LNCAP (cell line): Measurements from ENCODE around the gene DNLZ.

Experiments used
- CTCF ChIP-seq: fragments of 450-650 bp; IDR thresholded peaks from 2 replicates; pipeline ENCODE4 v1.5.1; 2017; ENCODE audit warnings: mild to moderate bottlenecking

Gene DNLZ

GRCh38 chr9:136331030-136331429, 32.5 kb downstream of the DNLZ start:
- TF ChIP-seq CTCF = no peak

GRCh38 chr9:136330406-136330990, 33.0 kb downstream of the DNLZ start:
- no peak for TF ChIP-seq CTCF

GRCh38 chr9:136329636-136330405, 33.7 kb downstream of the DNLZ start:
- no peak for TF ChIP-seq CTCF

DNA sequence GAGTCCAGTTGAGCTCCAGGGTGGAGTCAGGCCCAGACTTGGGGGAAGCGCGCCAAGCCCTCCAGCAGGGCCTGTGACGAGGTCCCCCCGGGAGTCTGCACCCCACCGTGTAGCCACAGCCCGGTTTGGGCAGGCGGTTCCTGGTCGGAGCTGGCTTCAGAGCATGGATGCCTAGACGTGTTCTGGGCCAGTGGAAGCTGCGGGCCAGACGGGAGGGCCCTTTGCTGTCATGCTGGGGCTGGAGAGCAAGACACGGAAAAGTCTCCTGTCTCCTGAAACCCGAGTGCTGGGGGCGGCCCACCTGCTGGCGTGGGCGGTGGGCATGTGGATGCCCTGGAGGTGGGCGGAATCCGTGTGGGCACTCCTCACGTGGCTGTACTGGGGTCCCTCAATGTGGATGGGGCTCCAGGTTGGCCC, 34.3 kb downstream of the DNLZ start:
- TF ChIP-seq CTCF = no peak

- TF ChIP-seq CTCF = no peak
These were observed 34.9 kb downstream of the DNLZ start for GRCh38 chr9:136328622-136329041.

- no peak for TF ChIP-seq CTCF
These were observed 35.4 kb downstream of the DNLZ start for GRCh38 chr9:136328011-136328621.

DNA sequence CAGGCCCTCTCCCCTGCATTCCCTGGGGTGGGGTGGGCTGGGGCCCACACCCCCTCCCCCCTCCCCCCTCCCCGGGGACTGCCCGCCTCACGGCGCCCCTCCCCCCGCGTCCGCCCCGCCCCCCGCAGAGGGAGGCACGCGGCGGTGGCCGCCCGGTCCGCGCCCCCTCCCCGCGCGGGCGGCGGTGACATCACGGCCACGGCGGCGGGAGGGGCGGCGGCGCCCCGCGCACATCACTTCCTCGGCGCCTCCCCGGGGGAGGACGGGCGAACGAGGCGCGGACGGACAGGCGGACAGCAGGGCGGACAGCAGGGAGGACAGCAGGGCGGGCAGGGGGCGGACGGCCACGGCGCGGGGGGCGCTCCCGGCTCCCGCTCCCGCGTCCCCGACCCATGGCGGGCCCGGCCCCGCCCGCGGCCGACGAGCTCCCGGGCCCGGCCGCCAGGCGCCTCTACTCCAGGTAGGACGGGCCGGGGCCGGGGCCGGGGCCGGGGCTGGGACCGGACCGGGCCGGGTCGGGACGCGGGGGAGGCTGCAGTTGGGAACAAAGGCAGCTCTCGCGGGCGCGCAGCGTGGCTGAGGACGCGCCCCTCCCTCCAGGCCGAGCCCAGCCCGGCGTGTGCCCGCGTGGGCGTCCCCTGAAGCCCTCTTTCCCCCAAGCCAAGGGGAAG, 36.1 kb downstream of the DNLZ start, which contains the start of gene GPSM1:
GPSM1 (plus strand) TSS at position 236 of the 671 bp plus-strand sequence; CDS start at position 393, 157 bp downstream.
- no peak for TF ChIP-seq CTCF
